ENCODE measurements around the gene WASF3.

Gene WASF3

GRCh38 chr13:26587251-26587650 is 29.8 kb downstream of the WASF3 start:
- Histone ChIP-seq H3K4me1 (ENCODE audit: insufficient read depth, insufficient read length) (no peaks in the 10 kb centered on the region), H3K9me3 (ENCODE audit: insufficient read depth, low read length) (no peaks in the 10 kb centered on the region), H3K9ac (ENCODE audit: insufficient read length, low read depth) (no peak overlapping the region), H3K4me3 (ENCODE audit: insufficient read length, low read depth) (no peak overlapping the region), H3K27me3 (ENCODE audit: insufficient read depth, insufficient read length) (no peaks in the 10 kb centered on the region), H3K36me3 (ENCODE audit: insufficient read depth, insufficient read length, low read length) (no peaks in the 10 kb centered on the region)
- no peak for DNase-seq (ENCODE audit: low read depth, low spot score)
- TF ChIP-seq SUZ12 (IDR thresholded peaks at IDR 0.05; ENCODE audit: extremely low read depth, insufficient read depth, insufficient read length) (no peak), ZNF274 (IDR thresholded peaks at IDR 0.05; ENCODE audit: low read depth, low read length) (no peak), YY1 (IDR thresholded peaks at IDR 0.05; ENCODE audit: insufficient read depth, insufficient read length) (no peak)

- Histone ChIP-seq H3K9ac (ENCODE audit: insufficient read length, low read depth) (no peak overlapping the region), H3K4me1 (ENCODE audit: insufficient read depth, insufficient read length) (no peaks in the 10 kb centered on the region), H3K4me3 (ENCODE audit: insufficient read length, low read depth) (no peak overlapping the region), H3K27me3 (ENCODE audit: insufficient read depth, insufficient read length) (no peaks in the 10 kb centered on the region), H3K9me3 (ENCODE audit: insufficient read depth, low read length) (no peaks in the 10 kb centered on the region), H3K36me3 (ENCODE audit: insufficient read depth, insufficient read length, low read length) (no peaks in the 10 kb centered on the region)
- no peak for DNase-seq (ENCODE audit: low read depth, low spot score)
- TF ChIP-seq YY1 (IDR thresholded peaks at IDR 0.05; ENCODE audit: insufficient read depth, insufficient read length) = no peak
- TF ChIP-seq ZNF274 (IDR thresholded peaks at IDR 0.05; ENCODE audit: low read depth, low read length) = no peak
- TF ChIP-seq SUZ12 (IDR thresholded peaks at IDR 0.05; ENCODE audit: extremely low read depth, insufficient read depth, insufficient read length) = no peak
These were observed 31.7 kb downstream of the WASF3 start for GRCh38 chr13:26589226-26589625.

- H3K36me3 ChIP-seq (ENCODE audit: insufficient read depth, insufficient read length, low read length) = no peaks in the 10 kb centered on the region
- H3K9ac ChIP-seq (ENCODE audit: insufficient read length, low read depth) = no peak overlapping the region
- H3K4me1 ChIP-seq (ENCODE audit: insufficient read depth, insufficient read length) = no peaks in the 10 kb centered on the region
- no peak for TF ChIP-seq YY1 (IDR thresholded peaks at IDR 0.05; ENCODE audit: insufficient read depth, insufficient read length)
- no peak for TF ChIP-seq ZNF274 (IDR thresholded peaks at IDR 0.05; ENCODE audit: low read depth, low read length)
- DNase-seq (ENCODE audit: low read depth, low spot score) = no peak
- H3K27me3 ChIP-seq (ENCODE audit: insufficient read depth, insufficient read length) = no peaks in the 10 kb centered on the region
- no peak overlapping the region for H3K4me3 ChIP-seq (ENCODE audit: insufficient read length, low read depth)
- H3K9me3 ChIP-seq (ENCODE audit: insufficient read depth, low read length) = no peaks in the 10 kb centered on the region
These were observed 32.3 kb downstream of the WASF3 start for GRCh38 chr13:26589754-26590153.

GRCh38 chr13:26590379-26590778 is 32.9 kb downstream of the WASF3 start:
- Histone ChIP-seq H3K36me3 (ENCODE audit: insufficient read depth, insufficient read length, low read length) (no peaks in the 10 kb centered on the region), H3K4me3 (ENCODE audit: insufficient read length, low read depth) (no peak overlapping the region), H3K9ac (ENCODE audit: insufficient read length, low read depth) (no peak overlapping the region), H3K27me3 (ENCODE audit: insufficient read depth, insufficient read length) (no peaks in the 10 kb centered on the region), H3K9me3 (ENCODE audit: insufficient read depth, low read length) (no peaks in the 10 kb centered on the region), H3K4me1 (ENCODE audit: insufficient read depth, insufficient read length) (no peaks in the 10 kb centered on the region)
- TF ChIP-seq SUZ12 (IDR thresholded peaks at IDR 0.05; ENCODE audit: extremely low read depth, insufficient read depth, insufficient read length) (no peak), ZNF274 (IDR thresholded peaks at IDR 0.05; ENCODE audit: low read depth, low read length) (no peak), YY1 (IDR thresholded peaks at IDR 0.05; ENCODE audit: insufficient read depth, insufficient read length) (no peak)
- no peak for DNase-seq (ENCODE audit: low read depth, low spot score)

GRCh38 chr13:26590951-26591350 is 33.5 kb downstream of the WASF3 start:
- no peak for DNase-seq (ENCODE audit: low read depth, low spot score)
- H3K4me3 ChIP-seq (ENCODE audit: insufficient read length, low read depth) = no peak overlapping the region
- H3K9ac ChIP-seq (ENCODE audit: insufficient read length, low read depth) = no peak overlapping the region
- H3K9me3 ChIP-seq (ENCODE audit: insufficient read depth, low read length) = no peaks in the 10 kb centered on the region
- no peaks in the 10 kb centered on the region for H3K36me3 ChIP-seq (ENCODE audit: insufficient read depth, insufficient read length, low read length)
- H3K27me3 ChIP-seq (ENCODE audit: insufficient read depth, insufficient read length) = no peaks in the 10 kb centered on the region
- TF ChIP-seq ZNF274 (IDR thresholded peaks at IDR 0.05; ENCODE audit: low read depth, low read length) (no peak), YY1 (IDR thresholded peaks at IDR 0.05; ENCODE audit: insufficient read depth, insufficient read length) (no peak), SUZ12 (IDR thresholded peaks at IDR 0.05; ENCODE audit: extremely low read depth, insufficient read depth, insufficient read length) (no peak)
- H3K4me1 ChIP-seq (ENCODE audit: insufficient read depth, insufficient read length) = no peaks in the 10 kb centered on the region

GRCh38 chr13:26591672-26592071 is 34.2 kb downstream of the WASF3 start:
- Histone ChIP-seq H3K9me3 (ENCODE audit: insufficient read depth, low read length) (no peaks in the 10 kb centered on the region), H3K4me3 (ENCODE audit: insufficient read length, low read depth) (no peak overlapping the region), H3K4me1 (ENCODE audit: insufficient read depth, insufficient read length) (no peaks in the 10 kb centered on the region), H3K9ac (ENCODE audit: insufficient read length, low read depth) (no peak overlapping the region), H3K27me3 (ENCODE audit: insufficient read depth, insufficient read length) (no peaks in the 10 kb centered on the region), H3K36me3 (ENCODE audit: insufficient read depth, insufficient read length, low read length) (no peaks in the 10 kb centered on the region)
- no peak for DNase-seq (ENCODE audit: low read depth, low spot score)
- TF ChIP-seq YY1 (IDR thresholded peaks at IDR 0.05; ENCODE audit: insufficient read depth, insufficient read length) (no peak), ZNF274 (IDR thresholded peaks at IDR 0.05; ENCODE audit: low read depth, low read length) (no peak), SUZ12 (IDR thresholded peaks at IDR 0.05; ENCODE audit: extremely low read depth, insufficient read depth, insufficient read length) (no peak)

GRCh38 chr13:26593661-26594060 is 36.2 kb downstream of the WASF3 start:
- Histone ChIP-seq H3K36me3 (ENCODE audit: insufficient read depth, insufficient read length, low read length) (no peaks in the 10 kb centered on the region), H3K4me1 (ENCODE audit: insufficient read depth, insufficient read length) (no peaks in the 10 kb centered on the region), H3K4me3 (ENCODE audit: insufficient read length, low read depth) (no peak overlapping the region), H3K27me3 (ENCODE audit: insufficient read depth, insufficient read length) (no peaks in the 10 kb centered on the region), H3K9ac (ENCODE audit: insufficient read length, low read depth) (no peak overlapping the region), H3K9me3 (ENCODE audit: insufficient read depth, low read length) (no peaks in the 10 kb centered on the region)
- no peak for DNase-seq (ENCODE audit: low read depth, low spot score)
- TF ChIP-seq SUZ12 (IDR thresholded peaks at IDR 0.05; ENCODE audit: extremely low read depth, insufficient read depth, insufficient read length) (no peak), ZNF274 (IDR thresholded peaks at IDR 0.05; ENCODE audit: low read depth, low read length) (no peak), YY1 (IDR thresholded peaks at IDR 0.05; ENCODE audit: insufficient read depth, insufficient read length) (no peak)

GRCh38 chr13:26594363-26594762 is 36.9 kb downstream of the WASF3 start:
- H3K4me3 ChIP-seq (ENCODE audit: insufficient read length, low read depth) = no peak overlapping the region
- no peaks in the 10 kb centered on the region for H3K4me1 ChIP-seq (ENCODE audit: insufficient read depth, insufficient read length)
- H3K27me3 ChIP-seq (ENCODE audit: insufficient read depth, insufficient read length) = no peaks in the 10 kb centered on the region
- no peaks in the 10 kb centered on the region for H3K9me3 ChIP-seq (ENCODE audit: insufficient read depth, low read length)
- no peaks in the 10 kb centered on the region for H3K36me3 ChIP-seq (ENCODE audit: insufficient read depth, insufficient read length, low read length)
- DNase-seq (ENCODE audit: low read depth, low spot score) = no peak
- TF ChIP-seq YY1 (IDR thresholded peaks at IDR 0.05; ENCODE audit: insufficient read depth, insufficient read length) = no peak
- no peak for TF ChIP-seq SUZ12 (IDR thresholded peaks at IDR 0.05; ENCODE audit: extremely low read depth, insufficient read depth, insufficient read length)
- no peak overlapping the region for H3K9ac ChIP-seq (ENCODE audit: insufficient read length, low read depth)
